H1 (cell line): Measurements from ENCODE around the gene ORC2. TPM values are rescaled to one million over a fixed set of nuclear protein-coding genes. Genes with fewer than 3 reads are reported as not detected.

Source experiments
- CTCF ChIA-PET: fragments of 300-600 bp; sonication (Branson Sonifier 250); formaldehyde crosslinking; loops from one replicate; lab custom pipeline; 2021; ENCODE audit not compliant: partially characterized antibody; lab: Charles Lee
- POLR2A ChIA-PET: fragments of 300-600 bp; sonication (Branson Sonifier 250); formaldehyde crosslinking; loops from one replicate; lab custom pipeline; 2021; ENCODE audit warnings: inconsistent platforms; ENCODE audit not compliant: partially characterized antibody; lab: Charles Lee
- DNase-seq, 2 experiments: peaks; one replicate each; pipeline versions ENCODE4 v3.0.0 to v3.0.0-alpha.2; 2010 to 2022; ENCODE audit warnings: low spot score in 2 of 2, low read depth in 1 of 2, mixed read lengths in 1 of 2
- FAIRE-seq: peaks from 2 replicates; lab custom pipeline; 2011; peaks lifted over from hg19 to GRCh38; lab: Jason Lieb, UNC
- H2AFZ ChIP-seq: 2 replicates; pipeline ENCODE4 v1.8.1; 2012; ENCODE audit warnings: low read length, inconsistent platforms
- H2AK5ac ChIP-seq: 2 replicates; pipeline ENCODE4 v1.6.1; 2013; ENCODE audit warnings: low read depth, low read length
- H2BK120ac ChIP-seq: replicated peaks from 2 replicates; pipeline ENCODE3; 2013; ENCODE audit warnings: low read depth, low read length, inconsistent platforms
- H2BK12ac ChIP-seq: 2 replicates; pipeline ENCODE4 v1.6.1; 2013; ENCODE audit warnings: low read depth, low read length
- H2BK15ac ChIP-seq: 2 replicates; pipeline ENCODE4 v1.6.1; 2013; ENCODE audit warnings: low read length
- H2BK20ac ChIP-seq: 2 replicates; pipeline ENCODE4 v1.6.1; 2013; ENCODE audit warnings: low read length
- H2BK5ac ChIP-seq: 2 replicates; pipeline ENCODE4 v1.6.1; 2013; ENCODE audit warnings: low read depth, low read length
- H3K14ac ChIP-seq: 2 replicates; pipeline ENCODE4 v1.6.1; 2013; ENCODE audit warnings: inconsistent platforms; ENCODE audit not compliant: insufficient read length
- H3K18ac ChIP-seq: 2 replicates; pipeline ENCODE4 v1.6.1; 2013; ENCODE audit warnings: low read length; ENCODE audit errors: extremely low read depth
- H3K23ac ChIP-seq: 2 replicates; pipeline ENCODE4 v1.6.1; 2013; ENCODE audit warnings: inconsistent platforms; ENCODE audit not compliant: insufficient read length
- H3K23me2 ChIP-seq: 2 replicates; pipeline ENCODE4 v1.6.1; 2013; ENCODE audit warnings: low read depth, low read length
- H3K27ac ChIP-seq: 2 replicates; pipeline ENCODE4 v1.6.1; 2011; ENCODE audit warnings: low read depth, low read length, inconsistent platforms
- H3K27me3 ChIP-seq, 4 experiments: replicated peaks in 1 of 4; 1 replicate in 1 of 4; 2 replicates in 3 of 4; pipeline versions ENCODE4 v1.6.1 to v1.8.1; 2011 to 2013; ENCODE audit warnings: low read length in 3 of 4, mild to moderate bottlenecking in 3 of 4, inconsistent platforms in 2 of 4, mixed read lengths in 2 of 4, moderate library complexity in 1 of 4; ENCODE audit not compliant: control insufficient read depth in 3 of 4, insufficient read depth in 3 of 4; ENCODE audit errors: extremely low read depth in 1 of 4
- H3K36me3 ChIP-seq, 4 experiments: 2 replicates each; pipeline versions ENCODE4 v1.6.1 to v1.8.1; 2011 to 2013; ENCODE audit warnings: mild to moderate bottlenecking in 4 of 4, low read length in 3 of 4, moderate library complexity in 2 of 4, control low read depth in 1 of 4, inconsistent platforms in 1 of 4; ENCODE audit not compliant: insufficient read depth in 4 of 4, control insufficient read depth in 2 of 4
- H3K4ac ChIP-seq: replicated peaks from 2 replicates; pipeline ENCODE3; 2013; ENCODE audit warnings: low read length, low read depth, mixed read lengths, inconsistent platforms; ENCODE audit not compliant: insufficient read length
- H3K4me1 ChIP-seq, 4 experiments: replicated peaks in 1 of 4; 1 replicate in 1 of 4; 2 replicates in 3 of 4; pipeline versions ENCODE4 v1.6.1 to v1.8.1; 2011 to 2013; ENCODE audit warnings: low read length in 3 of 4, inconsistent platforms in 2 of 4, mixed read lengths in 1 of 4; ENCODE audit not compliant: insufficient read depth in 4 of 4, control insufficient read depth in 3 of 4
- H3K4me2 ChIP-seq, 2 experiments: 2 replicates each; pipeline versions ENCODE4 v1.6.1 to v1.8.1; 2011 to 2013; ENCODE audit warnings: low read depth in 2 of 2, low read length in 2 of 2, control low read depth in 1 of 2, inconsistent platforms in 1 of 2, mild to moderate bottlenecking in 1 of 2; ENCODE audit not compliant: insufficient read depth in 1 of 2
- H3K4me3 ChIP-seq, 4 experiments: fragments of 200-600, 300-600 bp in 1 of 4; sonication (generic), shearing (Covaris generic), sonication (Bioruptor Twin) in 1 of 4; 2 replicates each; pipeline versions ENCODE4 v1.5.1 to v1.8.1; 2011 to 2016; ENCODE audit warnings: low read length in 4 of 4, low read depth in 3 of 4, control low read depth in 2 of 4, inconsistent platforms in 2 of 4, mild to moderate bottlenecking in 2 of 4, mixed read lengths in 1 of 4, moderate library complexity in 1 of 4; ENCODE audit not compliant: insufficient read depth in 2 of 4; ENCODE audit errors: extremely low read depth in 1 of 4
- H3K56ac ChIP-seq: replicated peaks from 2 replicates; pipeline ENCODE3; 2013; ENCODE audit warnings: low read depth, mild to moderate bottlenecking, mixed read lengths, low read length, inconsistent platforms; ENCODE audit not compliant: insufficient read length
- H3K79me1 ChIP-seq: 2 replicates; pipeline ENCODE4 v1.6.1; 2013; ENCODE audit warnings: low read depth, low read length, control low read depth
- H3K79me2 ChIP-seq, 2 experiments: 2 replicates each; pipeline versions ENCODE4 v1.6.1 to v1.8.1; 2012 to 2013; ENCODE audit warnings: low read length in 2 of 2, mild to moderate bottlenecking in 2 of 2, inconsistent platforms in 1 of 2; ENCODE audit not compliant: insufficient read depth in 2 of 2, control insufficient read depth in 1 of 2
- H3K9ac ChIP-seq, 4 experiments: replicated peaks in 1 of 4; 1 replicate in 1 of 4; 2 replicates in 3 of 4; pipeline versions ENCODE4 v1.6.1 to v1.8.1; 2011 to 2013; ENCODE audit warnings: low read depth in 3 of 4, low read length in 3 of 4, control low read depth in 2 of 4, mild to moderate bottlenecking in 2 of 4, moderate library complexity in 2 of 4, inconsistent platforms in 1 of 4; ENCODE audit errors: extremely low read depth in 1 of 4
- H3K9me3 ChIP-seq, 2 experiments: 2 replicates each; pipeline versions ENCODE4 v1.6.1 to v1.8.1; 2012 to 2013; ENCODE audit warnings: mild to moderate bottlenecking in 2 of 2, moderate library complexity in 2 of 2, control low read depth in 1 of 2, inconsistent platforms in 1 of 2, low read depth in 1 of 2, low read length in 1 of 2, mixed read lengths in 1 of 2; ENCODE audit not compliant: insufficient read depth in 2 of 2
- H4K20me1 ChIP-seq, 2 experiments: replicated peaks in 1 of 2; 2 replicates each; pipeline versions ENCODE3 to v1.8.1; 2011 to 2013; ENCODE audit warnings: inconsistent platforms in 2 of 2, low read length in 2 of 2, mild to moderate bottlenecking in 1 of 2; ENCODE audit not compliant: insufficient read depth in 2 of 2, control insufficient read depth in 1 of 2
- H4K5ac ChIP-seq: 2 replicates; pipeline ENCODE4 v1.6.1; 2013; ENCODE audit warnings: low read length, low read depth, mixed read lengths, inconsistent platforms; ENCODE audit not compliant: insufficient read length
- H4K8ac ChIP-seq: 2 replicates; pipeline ENCODE4 v1.8.0; 2013; ENCODE audit warnings: mild to moderate bottlenecking, moderate library complexity, low read length, inconsistent platforms; ENCODE audit not compliant: insufficient read depth; ENCODE audit errors: extremely low read depth
- H4K91ac ChIP-seq: replicated peaks from 2 replicates; pipeline ENCODE3; 2013; ENCODE audit warnings: low read length, mixed read lengths, inconsistent platforms; ENCODE audit not compliant: insufficient read length
- CREB1 ChIP-seq: IDR thresholded peaks from 2 replicates; pipeline ENCODE4 v1.6.1; 2012; ENCODE audit warnings: inconsistent platforms
- KDM1A ChIP-seq: fragments of 200-600, 300-600 bp; sonication (generic); IDR thresholded peaks from 2 replicates; pipeline ENCODE4 v1.7.1; 2016; ENCODE audit warnings: mild to moderate bottlenecking, low read length, borderline replicate concordance
- MAX ChIP-seq: IDR thresholded peaks from 2 replicates; pipeline ENCODE4 v1.6.1; 2012; ENCODE audit warnings: inconsistent platforms
- POLR2A ChIP-seq, 2 experiments: IDR thresholded peaks; 1 replicate in 1 of 2; 2 replicates in 1 of 2; pipeline ENCODE4 v1.6.1; 2011; ENCODE audit warnings: low read depth in 2 of 2, low read length in 2 of 2, mild to moderate bottlenecking in 2 of 2; ENCODE audit errors: control extremely low read depth in 1 of 2
- WGBS, 2 experiments: shearing (Covaris generic) in 1 of 2; methylation state at CpG; one replicate each; pipeline versions ENCODE4 v1.1.6 to v1.1.7; 2013 to 2015; ENCODE audit warnings: low lambda C conversion rate in 2 of 2, mixed read lengths in 2 of 2, inconsistent platforms in 1 of 2, low coverage in 1 of 2, missing lambda C conversion rate in 1 of 2; ENCODE audit not compliant: insufficient replicate concordance in 2 of 2, insufficient coverage in 1 of 2, insufficient read length in 1 of 2; ENCODE audit errors: extremely low coverage in 1 of 2, missing lambda C conversion rate in 1 of 2; 5-methylcytosine and 5-hydroxymethylcytosine counted together
- polyA plus RNA-seq, 7 experiments: library from polyadenylated mRNA; depleted of rRNA in 3 of 7; stranded (reverse) in 5 of 7; unstranded in 2 of 7; fragments of >200 nt in 5 of 7; fragments of 200-250 nt in 2 of 7; gene quantifications; 1 replicate in 5 of 7; 2 replicates in 1 of 7; 4 replicates in 1 of 7; pipeline versions ENCODE4 v1.2.1 to v1.2.3, GENCODE V29; 2011 to 2013; ENCODE audit warnings: missing spikeins in 2 of 7, mixed read lengths in 2 of 7
- total RNA-seq: library from RNA; stranded (reverse); fragmentation: NEBNext Ultra II Directional; extraction: Animal tissue kit (Norgen Biotek cat#: 25700); gene quantifications from 2 replicates; pipeline ENCODE4 v1.2.1, GENCODE V29; 2021
- TF ChIP-seq, protein P1 (sequence below): IDR thresholded peaks from 2 replicates; pipeline ENCODE4 v1.6.1; 2012; ENCODE audit warnings: low read length, inconsistent platforms

The ORC2 gene
- total and polyA plus RNA-seq, 2 of the 8 experiments (the other 6 are each of a cell fraction or from before 2014, with no cell fraction given), result 7.1 to 89.8 TPM

- ChIA-PET POLR2A (interaction anchor here (2.0 to 3.0 kb wide), 2 partner anchors 28 to 34 kb away, joined by 12 to 53 read pairs; partner anchors contain the start of genes NIF3L1 and PPIL3), CTCF (interaction anchor here (1.3 kb wide), 1 partner anchor 149 kb away, joined by 4 read pairs; no protein-coding TSS in a partner anchor)
- no peak overlapping the region for H3K14ac ChIP-seq
- TF ChIP-seq POLR2A (IDR thresholded peaks at IDR 0.05; ENCODE audit: control extremely low read depth in 1 of 2, low read depth in 2 of 2, low read length in 2 of 2), result peak in 1 of 2 experiments; percentile 62; a peak in 1 of 3 replicates
- TF ChIP-seq KDM1A, result no peak
- TF ChIP-seq CREB1, result 0 out of 2 replicates have a peak, but pooled peaks have one; percentile 27
- TF ChIP-seq, protein P1, sequence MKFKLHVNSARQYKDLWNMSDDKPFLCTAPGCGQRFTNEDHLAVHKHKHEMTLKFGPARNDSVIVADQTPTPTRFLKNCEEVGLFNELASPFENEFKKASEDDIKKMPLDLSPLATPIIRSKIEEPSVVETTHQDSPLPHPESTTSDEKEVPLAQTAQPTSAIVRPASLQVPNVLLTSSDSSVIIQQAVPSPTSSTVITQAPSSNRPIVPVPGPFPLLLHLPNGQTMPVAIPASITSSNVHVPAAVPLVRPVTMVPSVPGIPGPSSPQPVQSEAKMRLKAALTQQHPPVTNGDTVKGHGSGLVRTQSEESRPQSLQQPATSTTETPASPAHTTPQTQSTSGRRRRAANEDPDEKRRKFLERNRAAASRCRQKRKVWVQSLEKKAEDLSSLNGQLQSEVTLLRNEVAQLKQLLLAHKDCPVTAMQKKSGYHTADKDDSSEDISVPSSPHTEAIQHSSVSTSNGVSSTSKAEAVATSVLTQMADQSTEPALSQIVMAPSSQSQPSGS, result 0 out of 2 replicates have a peak, but pooled peaks have one; percentile 29
- peak; percentile 26; the same call in 1 of the 2 replicates for TF ChIP-seq MAX
- H3K79me2 ChIP-seq, result peaks cover 21 to 49% of the 10 kb centered on the region in 2 experiments
- DNase-seq, result no peak
- no peak overlapping the region for H2BK20ac ChIP-seq
- no peak overlapping the region; the same call in 1 of the 2 replicates for H3K18ac ChIP-seq
- H4K91ac ChIP-seq, result no peak overlapping the region
- H3K4ac ChIP-seq, result no peak overlapping the region
- peak overlapping the region; percentile 87 to 99 (median 94) for H3K4me3 ChIP-seq
- WGBS, 2 experiments, result 4% methylated on average over 13 of the region's 13 CpGs; no CpG with 5 or more reads in 1 of the 2 experiments
- H3K36me3 ChIP-seq, result peaks cover 5 to 38% (median 24%) of the 10 kb centered on the region in 4 experiments
- no peak overlapping the region for H3K56ac ChIP-seq
- H2BK15ac ChIP-seq, result no peak overlapping the region
- H2BK120ac ChIP-seq, result no peak overlapping the region
- H2AK5ac ChIP-seq, result 0 out of 2 replicates have a peak overlapping the region, but pooled peaks have one; percentile 7
- 0 out of 2 replicates have a peak overlapping the region, but pooled peaks have one; percentile 0 for H3K27ac ChIP-seq
- H4K20me1 ChIP-seq, result peaks cover 0 to 4% of the 10 kb centered on the region in 2 experiments
- peaks cover 6% of the 10 kb centered on the region; the same call in 1 of the 2 replicates for H3K23me2 ChIP-seq
- H2BK12ac ChIP-seq, result no peak overlapping the region
- peak overlapping the region; percentile 13 to 97 (median 80) for H3K9ac ChIP-seq
- H3K79me1 ChIP-seq, result no peaks in the 10 kb centered on the region; the same call in 1 of the 2 replicates
- H3K27me3 ChIP-seq, result no peaks in the 10 kb centered on the region; a peak in 1 of 7 replicates
- peaks cover 0 to 5% (median 0%) of the 10 kb centered on the region in 4 experiments; a peak in 1 of 7 replicates for H3K4me1 ChIP-seq
- no peak for FAIRE-seq
- H4K8ac ChIP-seq, result no peak overlapping the region
- H2BK5ac ChIP-seq, result peak overlapping the region; percentile 5; the same call in 1 of the 2 replicates
- H4K5ac ChIP-seq, result no peak overlapping the region
- H3K4me2 ChIP-seq, result peak overlapping the region; percentile 90
- no peak overlapping the region for H3K23ac ChIP-seq
- no peak overlapping the region for H2AFZ ChIP-seq
- H3K9me3 ChIP-seq, result no peaks in the 10 kb centered on the region
Observed at GRCh38 chr2:200862532-200863000, 100.9 kb downstream of the ORC2 start.
